K562 (cell line): ENCODE measurements around the gene FAM53B. TPM values are rescaled to one million over a fixed set of nuclear protein-coding genes. Genes with fewer than 3 reads are reported as not detected.
A peak's percentile ranks its signal among the peaks of the same experiment; 100 is the strongest.

ENCODE experiments used
- KHSRP ChIP-seq: fragments of 450-650 bp; IDR thresholded peaks from 2 replicates; pipeline ENCODE4 v1.6.1; 2017
- L3MBTL2 ChIP-seq: fragments of 450-650 bp; IDR thresholded peaks from 2 replicates; pipeline ENCODE4 v1.6.1; 2016; ENCODE audit warnings: mild to moderate bottlenecking, moderate library complexity
- NFXL1 ChIP-seq: fragments of 450-650 bp; formaldehyde crosslinking; IDR thresholded peaks from 2 replicates; pipeline ENCODE4 v1.4.0; 2021; ENCODE audit warnings: mild to moderate bottlenecking
- TAF9B ChIP-seq: fragments of 450-650 bp; IDR thresholded peaks from 2 replicates; pipeline ENCODE4 v1.6.1; 2018; ENCODE audit warnings: mild to moderate bottlenecking; ENCODE audit not compliant: partially characterized antibody
- ZBTB8A ChIP-seq: fragments of 450-650 bp; IDR thresholded peaks from 2 replicates; pipeline ENCODE4 v1.6.1; 2018; ENCODE audit warnings: mild to moderate bottlenecking, moderate library complexity; ENCODE audit not compliant: partially characterized antibody
- polyA plus RNA-seq, 8 experiments: library from polyadenylated mRNA; depleted of rRNA in 4 of 8; stranded (reverse) in 5 of 8; unstranded in 3 of 8; fragments of >200 nt; fragmentation: Nextera tagmentation in 2 of 8; fragmentation: Illumina TruSeq in 1 of 8; extraction: Ambion mirVana in 2 of 8; extraction: Trizol in 1 of 8; gene quantifications; 2 replicates each; pipeline versions ENCODE4 v1.2.1 to v1.2.3, GENCODE V29; 2011 to 2014; ENCODE audit warnings: inconsistent platforms in 1 of 8, missing spikeins in 1 of 8
- total RNA-seq, 7 experiments: library from RNA; depleted of rRNA in 6 of 7; stranded (reverse); fragments of >200 nt in 6 of 7; fragmentation: Illumina TruSeq in 2 of 7; extraction: Trizol in 2 of 7; gene quantifications; 2 replicates each; pipeline versions ENCODE4 v1.2.1 to v1.2.3, GENCODE V29; 2011 to 2021; ENCODE audit warnings: low replicate concordance in 1 of 7
- TF ChIP-seq, protein P1 (sequence below), 2 experiments: fragments of 450-650 bp; IDR thresholded peaks; 2 replicates each; pipeline ENCODE4 v1.6.1; 2016; ENCODE audit warnings: mild to moderate bottlenecking in 2 of 2, borderline replicate concordance in 1 of 2, low read depth in 1 of 2, moderate library complexity in 1 of 2
- TF ChIP-seq, protein P2 (sequence below): IDR thresholded peaks from 3 replicates; pipeline ENCODE4 v1.6.1; 2011; ENCODE audit warnings: borderline replicate concordance, mild to moderate bottlenecking, moderate library complexity; ENCODE audit not compliant: insufficient read length; ENCODE audit errors: extremely low read depth
- TF ChIP-seq, protein P3 (sequence below), 2 experiments: IDR thresholded peaks; 2 replicates each; pipeline ENCODE4 v1.6.1; 2011; ENCODE audit warnings: borderline replicate concordance in 1 of 2, control low read depth in 1 of 2, low read depth in 1 of 2, low read length in 1 of 2, mild to moderate bottlenecking in 1 of 2, mixed read lengths in 1 of 2, moderate library complexity in 1 of 2; ENCODE audit not compliant: insufficient read depth in 1 of 2, insufficient read length in 1 of 2, poor library complexity in 1 of 2, severe bottlenecking in 1 of 2; ENCODE audit errors: extremely low read depth in 1 of 2
- TF ChIP-seq, protein P4 (sequence below), 3 experiments: IDR thresholded peaks in 2 of 3; conservative IDR thresholded peaks in 1 of 3; 2 replicates each; pipeline ENCODE4 v1.5.1; 2011 to 2012; ENCODE audit warnings: low read length in 3 of 3, mild to moderate bottlenecking in 3 of 3, control low read depth in 2 of 3, improper control_type of control experiment in 1 of 3, inconsistent platforms in 1 of 3, low read depth in 1 of 3, mixed read lengths in 1 of 3, moderate library complexity in 1 of 3; ENCODE audit not compliant: insufficient read depth in 2 of 3
- TF ChIP-seq, protein P5 (sequence below): sonication (generic); formaldehyde crosslinking; IDR thresholded peaks from 2 replicates; pipeline ENCODE4 v1.8.1; 2023; ENCODE audit warnings: mild to moderate bottlenecking, missing genetic modification reagents

The FAM53B gene
- total and polyA plus RNA-seq, 9 of the 15 experiments (the other 6 are each of a cell fraction or from before 2014, with no cell fraction given), result 0.03 to 16.5 (median 5.0) TPM

DNA sequence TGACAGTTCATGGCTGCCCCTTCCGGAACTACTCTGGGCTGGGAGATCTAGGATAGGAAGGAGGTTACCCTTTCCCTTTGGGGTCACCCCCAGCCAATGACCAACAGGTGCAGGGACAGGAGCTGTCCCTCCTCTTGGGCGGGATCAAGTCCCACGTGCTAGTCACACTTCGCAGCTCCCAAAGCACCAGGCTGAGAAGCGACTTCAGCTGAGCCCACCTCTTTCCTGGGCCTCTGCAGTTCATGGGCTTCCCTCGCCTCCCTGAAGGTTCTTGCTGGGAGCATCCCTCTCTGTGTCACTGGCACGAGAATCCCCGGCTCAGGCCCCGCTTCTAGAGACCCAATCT, 115.5 kb downstream of the FAM53B start (continued):
- TF ChIP-seq, protein P1, sequence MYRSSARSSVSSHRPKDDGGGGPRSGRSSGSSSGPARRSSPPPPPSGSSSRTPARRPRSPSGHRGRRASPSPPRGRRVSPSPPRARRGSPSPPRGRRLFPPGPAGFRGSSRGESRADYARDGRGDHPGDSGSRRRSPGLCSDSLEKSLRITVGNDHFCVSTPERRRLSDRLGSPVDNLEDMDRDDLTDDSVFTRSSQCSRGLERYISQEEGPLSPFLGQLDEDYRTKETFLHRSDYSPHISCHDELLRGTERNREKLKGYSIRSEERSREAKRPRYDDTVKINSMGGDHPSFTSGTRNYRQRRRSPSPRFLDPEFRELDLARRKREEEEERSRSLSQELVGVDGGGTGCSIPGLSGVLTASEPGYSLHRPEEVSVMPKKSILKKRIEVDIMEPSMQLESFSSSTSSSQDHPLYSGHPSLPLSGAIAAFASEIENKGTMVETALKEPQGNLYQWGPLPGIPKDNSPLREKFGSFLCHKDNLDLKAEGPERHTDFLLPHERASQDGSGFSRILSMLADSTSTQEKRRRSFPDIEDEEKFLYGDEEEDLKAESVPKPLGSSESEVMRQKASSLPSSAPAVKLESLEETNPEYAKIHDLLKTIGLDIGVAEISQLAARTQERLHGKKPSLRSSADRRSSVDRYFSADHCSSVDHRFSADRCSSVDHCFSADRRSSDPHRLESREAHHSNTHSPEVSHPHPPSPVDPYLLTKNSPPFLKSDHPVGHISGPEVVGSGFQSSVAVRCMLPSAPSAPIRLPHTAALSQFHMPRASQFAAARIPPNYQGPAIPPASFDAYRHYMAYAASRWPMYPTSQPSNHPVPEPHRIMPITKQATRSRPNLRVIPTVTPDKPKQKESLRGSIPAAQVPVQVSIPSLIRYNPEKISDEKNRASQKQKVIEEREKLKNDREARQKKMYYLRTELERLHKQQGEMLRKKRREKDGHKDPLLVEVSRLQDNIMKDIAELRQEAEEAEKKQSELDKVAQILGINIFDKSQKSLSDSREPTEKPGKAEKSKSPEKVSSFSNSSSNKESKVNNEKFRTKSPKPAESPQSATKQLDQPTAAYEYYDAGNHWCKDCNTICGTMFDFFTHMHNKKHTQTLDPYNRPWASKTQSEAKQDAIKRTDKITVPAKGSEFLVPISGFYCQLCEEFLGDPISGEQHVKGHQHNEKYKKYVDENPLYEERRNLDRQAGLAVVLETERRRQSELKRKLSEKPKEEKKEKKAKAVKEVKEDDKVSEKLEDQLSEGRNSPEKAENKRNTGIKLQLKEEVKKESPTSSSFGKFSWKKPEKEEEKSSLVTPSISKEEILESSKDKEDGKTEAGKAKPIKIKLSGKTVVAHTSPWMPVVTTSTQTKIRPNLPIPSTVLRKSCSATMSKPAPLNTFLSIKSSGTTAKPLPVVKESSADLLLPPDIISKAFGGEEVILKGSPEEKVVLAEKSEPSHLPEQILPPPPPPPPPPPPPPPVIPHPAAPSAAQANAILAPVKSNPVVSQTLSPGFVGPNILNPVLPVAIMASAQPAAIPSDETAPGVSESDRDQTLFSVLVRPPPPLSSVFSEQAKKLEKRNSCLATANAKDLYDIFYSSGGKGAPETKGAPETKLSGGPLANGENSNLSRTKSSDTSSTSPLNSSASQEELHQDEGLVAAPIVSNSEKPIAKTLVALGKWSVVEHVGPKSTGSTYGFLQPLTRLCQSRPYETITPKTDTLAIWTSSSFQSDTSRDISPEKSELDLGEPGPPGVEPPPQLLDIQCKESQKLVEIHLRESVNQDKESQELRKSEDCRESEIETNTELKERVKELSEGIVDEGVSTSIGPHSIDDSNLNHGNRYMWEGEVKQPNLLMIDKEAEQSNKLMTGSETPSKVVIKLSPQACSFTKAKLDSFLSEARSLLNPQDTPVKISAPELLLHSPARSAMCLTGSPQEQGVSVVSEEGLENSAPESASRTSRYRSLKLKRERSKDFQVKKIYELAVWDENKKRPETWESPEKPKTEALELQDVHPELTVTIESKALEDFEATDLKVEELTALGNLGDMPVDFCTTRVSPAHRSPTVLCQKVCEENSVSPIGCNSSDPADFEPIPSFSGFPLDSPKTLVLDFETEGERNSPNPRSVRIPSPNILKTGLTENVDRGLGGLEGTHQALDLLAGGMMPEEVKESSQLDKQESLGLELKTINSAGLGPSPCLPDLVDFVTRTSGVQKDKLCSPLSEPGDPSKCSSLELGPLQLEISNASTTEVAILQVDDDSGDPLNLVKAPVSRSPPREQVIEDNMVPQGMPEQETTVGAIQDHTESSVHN (IDR thresholded peaks at IDR 0.05; ENCODE audit: borderline replicate concordance in 1 of 2, low read depth in 1 of 2), result no peak
- TF ChIP-seq, protein P2, sequence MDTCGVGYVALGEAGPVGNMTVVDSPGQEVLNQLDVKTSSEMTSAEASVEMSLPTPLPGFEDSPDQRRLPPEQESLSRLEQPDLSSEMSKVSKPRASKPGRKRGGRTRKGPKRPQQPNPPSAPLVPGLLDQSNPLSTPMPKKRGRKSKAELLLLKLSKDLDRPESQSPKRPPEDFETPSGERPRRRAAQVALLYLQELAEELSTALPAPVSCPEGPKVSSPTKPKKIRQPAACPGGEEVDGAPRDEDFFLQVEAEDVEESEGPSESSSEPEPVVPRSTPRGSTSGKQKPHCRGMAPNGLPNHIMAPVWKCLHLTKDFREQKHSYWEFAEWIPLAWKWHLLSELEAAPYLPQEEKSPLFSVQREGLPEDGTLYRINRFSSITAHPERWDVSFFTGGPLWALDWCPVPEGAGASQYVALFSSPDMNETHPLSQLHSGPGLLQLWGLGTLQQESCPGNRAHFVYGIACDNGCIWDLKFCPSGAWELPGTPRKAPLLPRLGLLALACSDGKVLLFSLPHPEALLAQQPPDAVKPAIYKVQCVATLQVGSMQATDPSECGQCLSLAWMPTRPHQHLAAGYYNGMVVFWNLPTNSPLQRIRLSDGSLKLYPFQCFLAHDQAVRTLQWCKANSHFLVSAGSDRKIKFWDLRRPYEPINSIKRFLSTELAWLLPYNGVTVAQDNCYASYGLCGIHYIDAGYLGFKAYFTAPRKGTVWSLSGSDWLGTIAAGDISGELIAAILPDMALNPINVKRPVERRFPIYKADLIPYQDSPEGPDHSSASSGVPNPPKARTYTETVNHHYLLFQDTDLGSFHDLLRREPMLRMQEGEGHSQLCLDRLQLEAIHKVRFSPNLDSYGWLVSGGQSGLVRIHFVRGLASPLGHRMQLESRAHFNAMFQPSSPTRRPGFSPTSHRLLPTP, result no peak
- TF ChIP-seq ZBTB8A, result no peak
- TF ChIP-seq, protein P3, sequence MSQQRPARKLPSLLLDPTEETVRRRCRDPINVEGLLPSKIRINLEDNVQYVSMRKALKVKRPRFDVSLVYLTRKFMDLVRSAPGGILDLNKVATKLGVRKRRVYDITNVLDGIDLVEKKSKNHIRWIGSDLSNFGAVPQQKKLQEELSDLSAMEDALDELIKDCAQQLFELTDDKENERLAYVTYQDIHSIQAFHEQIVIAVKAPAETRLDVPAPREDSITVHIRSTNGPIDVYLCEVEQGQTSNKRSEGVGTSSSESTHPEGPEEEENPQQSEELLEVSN (IDR thresholded peaks at IDR 0.05; ENCODE audit: borderline replicate concordance in 1 of 2, extremely low read depth in 1 of 2, insufficient read depth in 1 of 2, insufficient read length in 1 of 2, low read depth in 1 of 2, low read length in 1 of 2, poor library complexity in 1 of 2, severe bottlenecking in 1 of 2), result peak; percentile 80 to 83
- TF ChIP-seq, protein P4, sequence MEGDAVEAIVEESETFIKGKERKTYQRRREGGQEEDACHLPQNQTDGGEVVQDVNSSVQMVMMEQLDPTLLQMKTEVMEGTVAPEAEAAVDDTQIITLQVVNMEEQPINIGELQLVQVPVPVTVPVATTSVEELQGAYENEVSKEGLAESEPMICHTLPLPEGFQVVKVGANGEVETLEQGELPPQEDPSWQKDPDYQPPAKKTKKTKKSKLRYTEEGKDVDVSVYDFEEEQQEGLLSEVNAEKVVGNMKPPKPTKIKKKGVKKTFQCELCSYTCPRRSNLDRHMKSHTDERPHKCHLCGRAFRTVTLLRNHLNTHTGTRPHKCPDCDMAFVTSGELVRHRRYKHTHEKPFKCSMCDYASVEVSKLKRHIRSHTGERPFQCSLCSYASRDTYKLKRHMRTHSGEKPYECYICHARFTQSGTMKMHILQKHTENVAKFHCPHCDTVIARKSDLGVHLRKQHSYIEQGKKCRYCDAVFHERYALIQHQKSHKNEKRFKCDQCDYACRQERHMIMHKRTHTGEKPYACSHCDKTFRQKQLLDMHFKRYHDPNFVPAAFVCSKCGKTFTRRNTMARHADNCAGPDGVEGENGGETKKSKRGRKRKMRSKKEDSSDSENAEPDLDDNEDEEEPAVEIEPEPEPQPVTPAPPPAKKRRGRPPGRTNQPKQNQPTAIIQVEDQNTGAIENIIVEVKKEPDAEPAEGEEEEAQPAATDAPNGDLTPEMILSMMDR (IDR thresholded peaks at IDR 0.05 in 2 of 3, conservative IDR thresholded peaks at IDR 0.05 in 1 of 3; ENCODE audit: insufficient read depth in 2 of 3, low read depth in 1 of 3, low read length in 3 of 3), result no peak
- no peak for TF ChIP-seq KHSRP
- no peak for TF ChIP-seq NFXL1 (CRISPR knock-in tag)
- TF ChIP-seq L3MBTL2, result peak; percentile 82
- TF ChIP-seq TAF9B, result no peak
- TF ChIP-seq, protein P5, sequence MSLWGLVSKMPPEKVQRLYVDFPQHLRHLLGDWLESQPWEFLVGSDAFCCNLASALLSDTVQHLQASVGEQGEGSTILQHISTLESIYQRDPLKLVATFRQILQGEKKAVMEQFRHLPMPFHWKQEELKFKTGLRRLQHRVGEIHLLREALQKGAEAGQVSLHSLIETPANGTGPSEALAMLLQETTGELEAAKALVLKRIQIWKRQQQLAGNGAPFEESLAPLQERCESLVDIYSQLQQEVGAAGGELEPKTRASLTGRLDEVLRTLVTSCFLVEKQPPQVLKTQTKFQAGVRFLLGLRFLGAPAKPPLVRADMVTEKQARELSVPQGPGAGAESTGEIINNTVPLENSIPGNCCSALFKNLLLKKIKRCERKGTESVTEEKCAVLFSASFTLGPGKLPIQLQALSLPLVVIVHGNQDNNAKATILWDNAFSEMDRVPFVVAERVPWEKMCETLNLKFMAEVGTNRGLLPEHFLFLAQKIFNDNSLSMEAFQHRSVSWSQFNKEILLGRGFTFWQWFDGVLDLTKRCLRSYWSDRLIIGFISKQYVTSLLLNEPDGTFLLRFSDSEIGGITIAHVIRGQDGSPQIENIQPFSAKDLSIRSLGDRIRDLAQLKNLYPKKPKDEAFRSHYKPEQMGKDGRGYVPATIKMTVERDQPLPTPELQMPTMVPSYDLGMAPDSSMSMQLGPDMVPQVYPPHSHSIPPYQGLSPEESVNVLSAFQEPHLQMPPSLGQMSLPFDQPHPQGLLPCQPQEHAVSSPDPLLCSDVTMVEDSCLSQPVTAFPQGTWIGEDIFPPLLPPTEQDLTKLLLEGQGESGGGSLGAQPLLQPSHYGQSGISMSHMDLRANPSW (CRISPR knock-in tag), result no peak
